PC-3 (cell line): ENCODE results near the gene ADCY3. TPM values are rescaled to one million over a fixed set of nuclear protein-coding genes. Genes with fewer than 3 reads are reported as not detected.

Source experiments
- ATAC-seq: fragments of 200-7000 bp; cut with Tn5 transposase; 2 replicates; pipeline ENCODE4 v1.9.1; 2020; ENCODE audit warnings: mild to moderate bottlenecking, moderate library complexity
- BruUV-seq: library from RNA; stranded (reverse); fragments of 400-500 nt; replicated peaks from 2 replicates; lab custom pipeline; 2021; lab: Mats Ljungman, UMichigan
- CTCF ChIA-PET: fragments of 300-600 bp; sonication (Branson Sonifier 250); formaldehyde crosslinking; loops from one replicate; lab custom pipeline; 2022; ENCODE audit warnings: antibody characterized with exemption; lab: Charles Lee
- POLR2A ChIA-PET: fragments of 300-600 bp; sonication (Branson Sonifier 250); formaldehyde crosslinking; loops from one replicate; lab custom pipeline; 2022; ENCODE audit warnings: antibody characterized with exemption; ENCODE audit not compliant: unreplicated experiment; lab: Charles Lee
- DNase-seq: peaks from one replicate; pipeline ENCODE4 v3.0.0-alpha.2; 2015
- H2AFZ ChIP-seq: fragments of 300-600 bp; sonication (generic); 2 replicates; pipeline ENCODE4 v1.6.0; 2016; ENCODE audit warnings: antibody characterized with exemption, low read length
- H3F3A ChIP-seq: fragments of 300-600 bp; sonication (generic); one replicate; pipeline ENCODE4 v1.6.0; 2017; ENCODE audit warnings: antibody characterized with exemption, low read length, control low read depth, mild to moderate bottlenecking; ENCODE audit not compliant: unreplicated experiment
- H3K27ac ChIP-seq: fragments of 300-600 bp; sonication (generic); 2 replicates; pipeline ENCODE4 v1.5.1; 2016; ENCODE audit warnings: mild to moderate bottlenecking, low read length
- H3K27me3 ChIP-seq: fragments of 300-600 bp; sonication (generic); 2 replicates; pipeline ENCODE4 v1.6.1; 2016; ENCODE audit warnings: low read length, mixed read lengths
- H3K36me3 ChIP-seq: fragments of 300-600 bp; sonication (generic); 2 replicates; pipeline ENCODE4 v1.6.1; 2016; ENCODE audit warnings: low read depth, mixed run types, low read length, mixed read lengths
- H3K4me1 ChIP-seq: fragments of 300-600 bp; sonication (generic); 2 replicates; pipeline ENCODE4 v1.5.1; 2016; ENCODE audit warnings: low read length; ENCODE audit not compliant: insufficient read depth
- H3K4me2 ChIP-seq: fragments of 300-600 bp; sonication (generic); 2 replicates; pipeline ENCODE4 v1.6.0; 2016; ENCODE audit warnings: low read length
- H3K4me3 ChIP-seq: fragments of 300-600 bp; sonication (generic); 2 replicates; pipeline ENCODE4 v1.5.1; 2016; ENCODE audit warnings: mild to moderate bottlenecking, low read length, mixed read lengths
- H3K79me2 ChIP-seq: fragments of 300-600 bp; sonication (generic); 2 replicates; pipeline ENCODE4 v1.6.1; 2017; ENCODE audit warnings: low read length, mixed read lengths
- H3K9ac ChIP-seq: fragments of 300-600 bp; sonication (generic); 2 replicates; pipeline ENCODE4 v1.6.0; 2016; ENCODE audit warnings: mild to moderate bottlenecking, low read length
- H3K9me2 ChIP-seq: fragments of 300-600 bp; sonication (generic); replicated peaks from 2 replicates; pipeline ENCODE4 v1.6.1; 2016; ENCODE audit warnings: mixed run types, low read length, mixed read lengths
- H3K9me3 ChIP-seq: fragments of 300-600 bp; sonication (generic); 2 replicates; pipeline ENCODE4 v1.6.1; 2016; ENCODE audit warnings: low read length, mixed read lengths
- H4K20me1 ChIP-seq: fragments of 300-600 bp; sonication (generic); 2 replicates; pipeline ENCODE4 v1.6.1; 2016; ENCODE audit warnings: low read length, mixed read lengths
- EZH2 ChIP-seq: fragments of 300-600 bp; sonication (generic); IDR thresholded peaks from one replicate; pipeline ENCODE4 v1.6.1; 2017; ENCODE audit warnings: antibody characterized with exemption, mild to moderate bottlenecking, low read length; ENCODE audit not compliant: unreplicated experiment
- EZH2phosphoT487 ChIP-seq: fragments of 300-600 bp; sonication (generic); IDR thresholded peaks from 2 replicates; pipeline ENCODE4 v1.6.1; 2018; ENCODE audit warnings: mild to moderate bottlenecking, antibody characterized with exemption, low read length, borderline replicate concordance
- intact Hi-C: fragments of 100-400 bp; cut with micrococcal nuclease; formaldehyde crosslinking; loops from 2 replicates; pipeline ENCODE4 v1.9.0; 2023
- total RNA-seq: library from RNA; depleted of rRNA; stranded (reverse); fragments of >200 nt; gene quantifications from 2 replicates; pipeline ENCODE4 v1.2.3, GENCODE V29; 2014
- TF ChIP-seq, protein P1 (sequence below): fragments of 300-600 bp; sonication (generic); conservative IDR thresholded peaks from 2 replicates; pipeline ENCODE4 v1.5.1; 2017; ENCODE audit warnings: antibody characterized with exemption, low read depth, mild to moderate bottlenecking, low read length

The ADCY3 gene
- total RNA-seq, 1 experiment from 2014 or later = 52.0 TPM

DNA sequence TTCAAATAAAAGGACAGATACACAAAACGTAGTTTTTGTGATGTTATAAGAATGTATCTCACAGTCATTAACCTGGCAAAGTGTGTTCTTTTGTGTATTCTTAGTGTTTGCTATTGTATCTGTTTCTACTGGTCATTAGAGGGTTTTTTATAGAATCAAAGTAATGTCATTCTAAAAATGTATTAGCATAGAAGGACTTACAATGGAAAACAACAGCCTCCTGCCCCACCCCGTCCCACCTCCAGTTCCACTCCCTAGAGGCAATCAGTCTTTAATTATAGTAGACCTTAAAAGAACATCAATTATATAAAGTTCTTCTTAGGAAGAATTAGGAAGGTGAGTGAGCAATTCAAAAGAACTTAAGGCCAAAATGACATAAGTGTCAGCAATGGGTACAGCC is 37.9 kb upstream of the ADCY3 start:
- no peaks in the 10 kb centered on the region for H3K79me2 ChIP-seq
- no peak overlapping the region for H2AFZ ChIP-seq
- no peaks in the 10 kb centered on the region for H3K4me1 ChIP-seq
- TF ChIP-seq, protein P1, sequence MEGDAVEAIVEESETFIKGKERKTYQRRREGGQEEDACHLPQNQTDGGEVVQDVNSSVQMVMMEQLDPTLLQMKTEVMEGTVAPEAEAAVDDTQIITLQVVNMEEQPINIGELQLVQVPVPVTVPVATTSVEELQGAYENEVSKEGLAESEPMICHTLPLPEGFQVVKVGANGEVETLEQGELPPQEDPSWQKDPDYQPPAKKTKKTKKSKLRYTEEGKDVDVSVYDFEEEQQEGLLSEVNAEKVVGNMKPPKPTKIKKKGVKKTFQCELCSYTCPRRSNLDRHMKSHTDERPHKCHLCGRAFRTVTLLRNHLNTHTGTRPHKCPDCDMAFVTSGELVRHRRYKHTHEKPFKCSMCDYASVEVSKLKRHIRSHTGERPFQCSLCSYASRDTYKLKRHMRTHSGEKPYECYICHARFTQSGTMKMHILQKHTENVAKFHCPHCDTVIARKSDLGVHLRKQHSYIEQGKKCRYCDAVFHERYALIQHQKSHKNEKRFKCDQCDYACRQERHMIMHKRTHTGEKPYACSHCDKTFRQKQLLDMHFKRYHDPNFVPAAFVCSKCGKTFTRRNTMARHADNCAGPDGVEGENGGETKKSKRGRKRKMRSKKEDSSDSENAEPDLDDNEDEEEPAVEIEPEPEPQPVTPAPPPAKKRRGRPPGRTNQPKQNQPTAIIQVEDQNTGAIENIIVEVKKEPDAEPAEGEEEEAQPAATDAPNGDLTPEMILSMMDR = no peak
- TF ChIP-seq EZH2 (no peak), EZH2phosphoT487 (no peak)
- no peak overlapping the region for H3K4me2 ChIP-seq
- no peak overlapping the region for H3K27ac ChIP-seq
- H3K4me3 ChIP-seq = no peak overlapping the region
- peaks cover 27% of the 10 kb centered on the region for H3K36me3 ChIP-seq
- CTCF ChIA-PET = no interaction called here
- no peaks in the 10 kb centered on the region for H3F3A ChIP-seq
- H3K9me2 ChIP-seq = no peaks in the 10 kb centered on the region
- no peaks in the 10 kb centered on the region for H3K27me3 ChIP-seq
- no peaks in the 10 kb centered on the region for H3K9me3 ChIP-seq
- intact Hi-C loops = loop anchor here (10.0 kb wide), 1 partner anchor 333 kb away; no protein-coding TSS in a partner anchor
- DNase-seq = no peak
- ATAC-seq = no peak
- H4K20me1 ChIP-seq = no peaks in the 10 kb centered on the region
- POLR2A ChIA-PET = no interaction called here
- no TSS peak for BruUV-seq
- H3K9ac ChIP-seq = no peak overlapping the region

DNA sequence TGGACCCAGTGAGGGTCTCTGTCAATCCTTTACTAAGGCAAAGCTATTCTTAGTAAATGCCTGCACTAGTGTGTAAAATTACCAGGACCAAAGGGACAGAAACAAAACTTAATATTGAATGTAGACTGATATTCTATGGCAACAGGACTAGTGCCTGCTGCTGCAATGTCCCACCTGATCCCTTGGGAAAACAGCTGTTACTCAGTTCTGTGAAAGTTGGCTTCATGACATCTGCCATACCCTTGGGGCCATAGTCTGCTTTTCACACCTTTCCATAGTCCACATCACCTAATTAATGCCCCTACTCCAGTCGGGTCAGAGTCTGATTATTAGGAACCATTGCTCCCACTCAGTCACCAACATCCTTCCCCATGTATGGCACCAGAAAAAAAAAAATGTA is 37.2 kb upstream of the ADCY3 start:
- ATAC-seq (no peak), DNase-seq (no peak)
- intact Hi-C loops = loop anchor here (10.0 kb wide), 1 partner anchor 332 kb away; no protein-coding TSS in a partner anchor
- Histone ChIP-seq H4K20me1 (no peaks in the 10 kb centered on the region), H3K27me3 (no peaks in the 10 kb centered on the region), H3K4me1 (no peaks in the 10 kb centered on the region), H3K9me3 (no peaks in the 10 kb centered on the region), H3K36me3 (peaks cover 27% of the 10 kb centered on the region), H3K9me2 (no peaks in the 10 kb centered on the region), H3K79me2 (no peaks in the 10 kb centered on the region), H3K4me2 (no peak overlapping the region), H2AFZ (no peak overlapping the region), H3K4me3 (no peak overlapping the region), H3K27ac (no peak overlapping the region), H3F3A (no peaks in the 10 kb centered on the region), H3K9ac (no peak overlapping the region)
- no TSS peak for BruUV-seq
- POLR2A ChIA-PET = no interaction called here
- TF ChIP-seq EZH2 (no peak), EZH2phosphoT487 (no peak)
- TF ChIP-seq, protein P1 = no peak
- CTCF ChIA-PET = no interaction called here

DNA sequence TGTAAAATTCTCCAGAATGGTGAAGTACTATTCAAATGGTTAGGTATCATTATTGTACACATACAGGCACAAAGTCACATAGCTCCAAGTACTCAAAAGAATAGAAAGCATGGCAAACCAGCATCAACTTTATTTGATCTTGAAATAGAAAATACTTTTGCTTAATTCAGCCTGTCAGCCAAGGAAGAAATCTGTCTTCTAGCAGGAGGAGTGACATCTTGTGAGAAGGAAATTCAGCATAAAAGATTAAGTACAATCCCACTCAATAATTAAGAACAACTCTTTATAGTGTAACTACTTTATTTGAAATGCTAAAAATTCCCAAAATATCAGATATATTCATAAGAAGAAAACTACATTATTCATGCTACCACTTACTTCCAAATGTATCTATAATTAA is 35.9 kb upstream of the ADCY3 start:
- Histone ChIP-seq H3K4me3 (no peak overlapping the region), H3K27ac (no peak overlapping the region), H3K27me3 (no peaks in the 10 kb centered on the region), H3F3A (no peaks in the 10 kb centered on the region), H3K79me2 (no peaks in the 10 kb centered on the region), H3K9me2 (no peaks in the 10 kb centered on the region), H3K9ac (no peak overlapping the region), H3K4me1 (no peaks in the 10 kb centered on the region), H3K4me2 (no peak overlapping the region), H3K36me3 (peaks cover 27% of the 10 kb centered on the region), H3K9me3 (no peaks in the 10 kb centered on the region), H2AFZ (no peak overlapping the region), H4K20me1 (no peaks in the 10 kb centered on the region)
- intact Hi-C loops = loop anchor here (10.0 kb wide), 1 partner anchor 331 kb away; no protein-coding TSS in a partner anchor
- no peak for DNase-seq
- POLR2A ChIA-PET = no interaction called here
- no TSS peak for BruUV-seq
- TF ChIP-seq, protein P1 = no peak
- no peak for TF ChIP-seq EZH2phosphoT487
- TF ChIP-seq EZH2 = no peak
- ATAC-seq = no peak
- CTCF ChIA-PET = no interaction called here
